CD4-positive, alpha-beta T cell treated with Interleukin-17A for 4 hours (primary cell): ENCODE measurements around the gene GON4L.
"Not testable (repeated sequence)": the region's sequence is repeated elsewhere in the genome, so short reads cannot be mapped to it uniquely, and the experiment has no call there.

ENCODE experiments used
- DNase-seq: peaks from one replicate; pipeline ENCODE4 v3.0.0-alpha.2; 2020; ENCODE audit warnings: mixed read lengths

GON4L gene, protein sequence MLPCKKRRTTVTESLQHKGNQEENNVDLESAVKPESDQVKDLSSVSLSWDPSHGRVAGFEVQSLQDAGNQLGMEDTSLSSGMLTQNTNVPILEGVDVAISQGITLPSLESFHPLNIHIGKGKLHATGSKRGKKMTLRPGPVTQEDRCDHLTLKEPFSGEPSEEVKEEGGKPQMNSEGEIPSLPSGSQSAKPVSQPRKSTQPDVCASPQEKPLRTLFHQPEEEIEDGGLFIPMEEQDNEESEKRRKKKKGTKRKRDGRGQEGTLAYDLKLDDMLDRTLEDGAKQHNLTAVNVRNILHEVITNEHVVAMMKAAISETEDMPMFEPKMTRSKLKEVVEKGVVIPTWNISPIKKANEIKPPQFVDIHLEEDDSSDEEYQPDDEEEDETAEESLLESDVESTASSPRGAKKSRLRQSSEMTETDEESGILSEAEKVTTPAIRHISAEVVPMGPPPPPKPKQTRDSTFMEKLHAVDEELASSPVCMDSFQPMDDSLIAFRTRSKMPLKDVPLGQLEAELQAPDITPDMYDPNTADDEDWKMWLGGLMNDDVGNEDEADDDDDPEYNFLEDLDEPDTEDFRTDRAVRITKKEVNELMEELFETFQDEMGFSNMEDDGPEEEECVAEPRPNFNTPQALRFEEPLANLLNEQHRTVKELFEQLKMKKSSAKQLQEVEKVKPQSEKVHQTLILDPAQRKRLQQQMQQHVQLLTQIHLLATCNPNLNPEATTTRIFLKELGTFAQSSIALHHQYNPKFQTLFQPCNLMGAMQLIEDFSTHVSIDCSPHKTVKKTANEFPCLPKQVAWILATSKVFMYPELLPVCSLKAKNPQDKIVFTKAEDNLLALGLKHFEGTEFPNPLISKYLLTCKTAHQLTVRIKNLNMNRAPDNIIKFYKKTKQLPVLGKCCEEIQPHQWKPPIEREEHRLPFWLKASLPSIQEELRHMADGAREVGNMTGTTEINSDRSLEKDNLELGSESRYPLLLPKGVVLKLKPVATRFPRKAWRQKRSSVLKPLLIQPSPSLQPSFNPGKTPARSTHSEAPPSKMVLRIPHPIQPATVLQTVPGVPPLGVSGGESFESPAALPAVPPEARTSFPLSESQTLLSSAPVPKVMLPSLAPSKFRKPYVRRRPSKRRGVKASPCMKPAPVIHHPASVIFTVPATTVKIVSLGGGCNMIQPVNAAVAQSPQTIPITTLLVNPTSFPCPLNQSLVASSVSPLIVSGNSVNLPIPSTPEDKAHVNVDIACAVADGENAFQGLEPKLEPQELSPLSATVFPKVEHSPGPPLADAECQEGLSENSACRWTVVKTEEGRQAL (N-terminal part only)

GRCh38 chr1:155856975-155857930 lies at the start of gene GON4L:
Gene GON4L, minus strand, starts transcription at chr1:155857214. Its CDS starts 3,434 bp downstream, at chr1:155853780.
- DNase-seq, result peak; percentile 91

DNA sequence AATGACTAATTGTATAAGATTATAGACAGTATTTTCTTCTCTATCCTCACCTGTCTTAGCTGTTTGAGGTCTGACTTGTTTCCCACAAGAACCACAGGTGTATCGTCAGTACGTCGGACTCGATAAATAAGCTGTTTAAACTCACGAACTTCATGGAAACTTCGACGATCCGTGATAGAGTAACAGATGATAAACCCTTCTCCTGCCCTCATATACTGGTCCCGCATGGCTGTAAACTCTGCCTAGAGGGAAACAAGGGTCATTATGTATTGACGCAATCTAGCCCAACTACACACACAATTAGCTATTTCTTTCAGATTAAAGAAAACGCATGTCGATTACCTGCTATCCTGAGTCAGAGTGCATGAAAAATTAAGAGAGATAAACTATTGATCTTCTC lies 47.2 kb upstream of the GON4L start:
- DNase-seq, result no peak

GRCh38 chr1:155900161-155900560 lies 43.1 kb upstream of the GON4L start:
- DNase-seq, result no peak

DNA sequence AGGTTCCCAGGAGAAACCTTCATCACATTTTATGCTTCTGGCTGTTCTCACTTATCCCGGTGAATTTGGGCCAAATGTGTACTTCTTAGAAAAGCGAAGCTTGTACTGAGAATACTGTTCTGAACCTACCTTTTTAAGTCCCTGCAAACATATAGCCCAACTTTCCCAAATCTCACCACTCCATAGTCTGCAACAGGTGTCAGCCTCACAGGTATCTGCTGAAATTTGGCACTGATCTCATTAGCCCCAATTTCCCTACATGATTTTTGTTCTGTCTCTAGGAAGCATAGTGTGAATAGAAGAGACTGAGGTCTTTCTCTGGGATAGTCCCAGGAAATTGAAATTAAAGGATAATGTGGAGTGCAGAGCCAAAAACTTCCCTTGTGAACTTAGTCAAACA lies 42.7 kb upstream of the GON4L start:
- DNase-seq, result no peak

DNA sequence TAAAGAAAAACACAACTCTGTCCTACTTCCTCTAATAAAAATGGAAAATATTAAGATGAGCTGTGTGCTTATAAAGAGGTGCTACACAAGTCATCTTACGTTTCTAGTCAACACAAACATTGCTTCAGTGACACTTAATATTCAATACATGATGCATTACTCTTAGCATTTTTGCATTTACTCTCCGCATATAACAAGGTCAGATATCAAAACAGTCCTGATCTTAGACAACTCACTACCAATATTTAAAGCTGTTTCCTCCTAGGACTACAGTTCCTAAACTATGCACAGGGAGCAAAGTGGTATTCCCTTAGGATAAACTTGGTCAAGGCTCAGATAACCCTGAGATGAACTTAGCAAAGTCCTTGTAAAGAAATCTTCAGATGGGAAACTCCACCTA lies 41.9 kb upstream of the GON4L start:
- no peak for DNase-seq

DNA sequence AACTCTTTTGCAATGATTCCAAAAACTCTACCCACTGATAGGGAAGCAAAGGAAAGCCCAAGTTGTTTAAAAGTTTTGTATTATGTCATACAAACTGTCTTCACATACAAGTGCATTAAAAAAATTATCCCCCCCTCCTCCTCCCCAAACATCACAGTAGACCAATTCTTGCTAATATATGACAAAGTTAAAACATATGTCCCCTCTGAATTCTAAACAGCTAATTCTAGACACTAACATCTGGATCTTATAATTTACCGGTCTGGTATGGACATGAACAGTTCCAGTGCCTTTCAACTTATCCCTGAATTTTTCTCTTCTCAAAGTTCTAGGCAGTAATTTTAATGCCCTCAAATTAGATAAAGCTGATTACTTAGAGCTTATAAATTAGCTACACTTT lies 40.7 kb upstream of the GON4L start:
- DNase-seq, result no peak

GRCh38 chr1:155896476-155896875 lies 39.5 kb upstream of the GON4L start:
- DNase-seq, result not testable (repeated sequence)

- not testable (repeated sequence) for DNase-seq
Observed at GRCh38 chr1:155895617-155896016, 38.6 kb upstream of the GON4L start.

DNA sequence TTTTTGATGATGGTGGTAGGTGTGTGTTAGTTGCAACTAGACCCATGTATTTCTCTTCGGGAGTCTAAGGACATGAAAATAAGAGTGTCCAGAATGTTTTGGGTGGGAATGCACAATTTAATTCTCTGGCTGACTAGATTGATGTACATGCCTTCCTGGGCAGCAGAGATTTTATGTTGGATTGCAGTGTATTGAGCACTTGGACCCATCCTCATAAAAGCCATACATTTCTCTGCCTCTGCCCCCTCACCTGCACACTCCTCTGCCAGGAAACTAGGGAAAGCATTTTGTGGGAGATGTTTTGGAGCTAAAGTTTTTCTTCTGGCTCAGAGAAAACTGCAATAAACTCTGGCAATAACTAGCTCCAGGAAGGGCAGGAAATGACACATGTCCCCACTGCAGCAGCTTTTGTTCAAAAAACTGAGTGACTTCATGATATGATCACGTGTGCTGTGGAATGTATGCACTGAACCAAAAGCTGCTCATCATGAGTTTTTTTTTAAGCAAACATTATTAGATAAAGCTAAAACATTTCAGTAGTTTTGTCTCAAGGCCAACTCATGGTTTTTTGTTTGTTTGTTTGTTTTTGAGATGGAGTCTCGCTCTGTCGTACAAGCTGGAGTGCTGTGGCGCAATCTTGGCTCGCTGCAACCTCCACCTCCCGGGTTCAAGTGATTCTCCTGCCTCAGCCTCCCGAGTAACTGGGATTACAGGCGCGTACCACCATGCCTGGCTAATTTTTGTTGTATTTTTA lies 36.6 kb upstream of the GON4L start:
- peak; percentile 45 for DNase-seq

- no peak for DNase-seq
Observed at GRCh38 chr1:155892796-155893195, 35.8 kb upstream of the GON4L start.

DNA sequence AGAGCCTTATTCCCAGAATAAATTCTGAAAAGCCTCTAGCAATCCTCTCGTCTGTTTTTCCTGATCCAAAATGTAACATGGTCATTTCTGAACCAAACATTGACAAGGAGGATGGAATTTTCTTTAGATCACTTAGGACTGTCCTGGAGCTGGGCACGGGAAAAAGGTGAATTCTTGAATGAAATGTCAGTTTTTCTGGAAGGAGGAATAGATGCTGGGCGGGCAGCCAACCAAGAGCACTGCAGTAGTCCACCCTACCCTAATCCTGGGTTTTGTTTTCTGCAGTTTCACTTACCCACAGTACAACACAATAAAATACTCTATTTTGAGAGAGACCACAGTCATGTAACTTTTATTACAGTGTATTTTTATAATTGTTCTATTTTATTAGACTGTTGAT lies 33.2 kb upstream of the GON4L start:
- DNase-seq, result no peak

- DNase-seq, result no peak
Observed at GRCh38 chr1:155889566-155889965, 32.6 kb upstream of the GON4L start.

- no peak for DNase-seq
Observed at GRCh38 chr1:155888481-155888880, 31.5 kb upstream of the GON4L start.

GRCh38 chr1:155884982-155885381 lies 28.0 kb upstream of the GON4L start:
- DNase-seq, result no peak

DNA sequence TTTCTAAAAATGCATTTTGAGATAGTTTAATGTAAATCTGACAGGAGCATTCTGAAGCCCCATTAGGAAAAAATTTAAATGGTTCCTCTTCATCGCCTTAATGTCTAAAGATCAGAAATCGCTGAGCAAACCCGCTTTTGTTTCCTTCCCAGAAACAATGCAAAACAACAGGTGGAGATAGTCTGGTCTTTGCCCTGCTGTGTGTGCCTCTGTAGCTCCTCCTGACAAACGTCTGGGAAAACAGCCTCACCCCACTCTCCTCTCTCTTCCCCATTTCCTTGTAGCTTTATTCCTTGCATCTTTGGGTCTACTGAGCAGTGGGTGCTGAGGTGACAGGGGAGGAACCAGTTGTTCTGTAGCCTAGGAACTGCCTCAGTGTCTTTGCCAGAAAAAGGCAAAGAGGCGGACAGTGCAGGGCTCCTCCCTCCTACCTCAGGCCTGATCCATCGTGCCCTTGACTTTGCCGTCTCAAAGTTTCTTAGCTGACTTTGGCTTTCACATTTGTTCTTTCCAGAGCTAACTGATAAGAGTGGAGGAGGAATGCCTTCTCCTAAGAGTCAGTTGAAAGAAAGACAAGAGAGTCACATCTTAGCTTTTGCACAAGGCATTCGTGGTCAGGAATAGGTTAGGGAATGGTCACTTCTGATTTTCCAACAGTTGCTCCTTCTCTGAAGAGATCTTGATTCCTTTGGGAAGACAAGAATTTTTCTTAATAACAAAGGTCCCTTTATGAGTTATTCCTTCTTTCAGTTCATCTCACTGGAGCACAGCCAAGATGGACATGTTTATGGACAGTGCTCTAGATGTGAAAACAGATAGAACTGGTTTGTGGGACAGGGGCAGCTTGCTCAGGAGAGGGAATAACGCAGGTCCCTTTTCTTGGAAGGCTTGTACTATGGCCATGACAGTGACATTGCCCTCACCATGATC lies 27.3 kb upstream of the GON4L start:
- DNase-seq, result no peak

DNA sequence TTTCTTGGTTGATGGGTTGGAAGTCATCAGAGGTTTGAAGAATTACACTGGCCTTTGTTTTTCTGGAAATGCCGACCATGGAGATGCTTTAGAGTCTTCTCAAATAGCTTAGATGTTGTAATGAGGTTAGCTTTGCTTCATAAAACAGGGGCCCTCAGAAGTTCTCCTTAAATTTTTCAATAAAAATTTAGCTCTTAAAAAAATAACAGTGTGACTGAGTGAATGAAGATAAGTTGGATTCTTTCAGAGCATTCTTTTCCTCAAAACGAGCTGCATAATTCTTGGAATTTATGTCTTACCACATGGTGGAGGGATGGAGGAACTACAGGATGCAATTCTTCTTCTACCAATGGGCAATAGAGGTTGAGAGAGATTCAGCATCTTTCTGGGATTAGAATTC lies 25.8 kb upstream of the GON4L start:
- no peak for DNase-seq

- no peak for DNase-seq
Observed at GRCh38 chr1:155882235-155882634, 25.2 kb upstream of the GON4L start.

DNA sequence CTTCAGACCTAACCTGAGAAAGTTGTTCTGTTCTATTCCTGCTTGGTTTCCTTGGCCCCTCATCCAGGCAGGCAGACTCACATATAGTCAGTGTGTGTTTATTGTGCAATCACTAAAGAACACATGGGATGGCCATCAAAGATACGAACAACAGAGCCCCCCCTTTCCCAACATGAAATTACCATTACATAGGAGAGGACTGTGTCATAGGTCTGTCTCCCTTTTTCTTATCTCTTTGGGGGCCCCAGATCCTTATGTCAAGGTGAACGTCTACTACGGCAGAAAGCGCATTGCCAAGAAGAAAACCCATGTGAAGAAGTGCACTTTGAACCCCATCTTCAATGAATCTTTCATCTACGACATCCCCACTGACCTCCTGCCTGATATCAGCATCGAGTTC lies 23.9 kb upstream of the GON4L start:
- no peak for DNase-seq

- no peak for DNase-seq
Observed at GRCh38 chr1:155880251-155880650, 23.2 kb upstream of the GON4L start.

GRCh38 chr1:155877945-155878344 lies 20.9 kb upstream of the GON4L start:
- no peak for DNase-seq
